ENCODE measurements around the gene FAM168A. TPM values are rescaled to one million over a fixed set of nuclear protein-coding genes. Genes with fewer than 3 reads are reported as not detected.

FAM168A gene
- total and polyA plus RNA-seq, 2 of the 8 experiments (the other 6 are each of a cell fraction or from before 2014, with no cell fraction given): 17.1 to 21.6 TPM

DNA sequence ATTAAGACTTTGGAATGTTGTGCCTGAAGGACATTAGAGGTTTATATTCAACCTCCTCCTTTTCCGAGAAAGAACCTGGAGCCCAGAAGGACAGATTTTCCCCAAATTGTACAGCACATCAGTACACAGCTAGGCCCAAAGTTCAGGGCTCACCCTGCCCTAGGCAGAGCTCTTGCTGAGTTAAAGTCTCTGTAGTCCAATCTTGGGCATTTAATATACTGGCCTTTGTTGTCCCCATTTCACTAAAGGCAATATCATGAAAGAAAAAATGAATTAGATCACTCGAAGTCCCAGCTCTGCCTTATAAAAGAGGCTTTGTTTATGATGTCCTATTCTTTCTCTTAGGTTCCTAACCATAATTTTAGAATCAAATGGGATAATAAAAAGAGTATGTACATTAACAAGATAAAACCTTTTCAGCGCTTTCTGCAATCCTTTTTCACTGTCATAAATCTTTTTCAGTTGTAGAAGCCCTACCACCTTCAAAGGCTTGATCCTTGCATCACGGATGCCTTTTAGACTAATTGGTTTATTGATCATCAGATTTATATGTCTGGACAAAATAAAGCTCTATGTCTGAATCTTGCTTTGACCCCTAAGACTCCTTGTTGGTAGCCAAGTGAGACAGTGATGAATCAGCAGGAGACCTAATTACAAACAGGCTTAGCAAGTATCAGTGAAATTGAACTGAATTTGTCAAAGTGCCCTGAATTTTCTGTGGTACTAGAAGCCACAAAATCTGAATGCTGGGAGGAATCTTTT, 181.9 kb downstream of the FAM168A start:
- H2AK5ac ChIP-seq (ENCODE audit: low read depth, low read length): no peak overlapping the region
- no peaks in the 10 kb centered on the region for H3K4me1 ChIP-seq (replicated peaks in 1 of 4; ENCODE audit: control insufficient read depth in 3 of 4, insufficient read depth in 4 of 4, low read length in 3 of 4)
- no peaks in the 10 kb centered on the region for H3K23me2 ChIP-seq (ENCODE audit: low read depth, low read length)
- no peak overlapping the region for H2BK5ac ChIP-seq (ENCODE audit: low read depth, low read length)
- H2BK15ac ChIP-seq (ENCODE audit: low read length): no peak overlapping the region
- H3K56ac ChIP-seq (replicated peaks; ENCODE audit: insufficient read length, low read depth, low read length): no peak overlapping the region
- DNase-seq (ENCODE audit: low read depth in 1 of 2, low spot score in 2 of 2): no peak
- H3K79me2 ChIP-seq (ENCODE audit: control insufficient read depth in 1 of 2, insufficient read depth in 2 of 2, low read length in 2 of 2): no peaks in the 10 kb centered on the region
- WGBS, 2 experiments (ENCODE audit: extremely low coverage in 1 of 2, insufficient coverage in 1 of 2, insufficient read length in 1 of 2, insufficient replicate concordance in 2 of 2, low coverage in 1 of 2, low lambda C conversion rate in 2 of 2, missing lambda C conversion rate in 1 of 2): 89% methylated on average over 4 of the region's 4 CpGs; no CpG with 5 or more reads in 1 of the 2 experiments
- no peak overlapping the region for H3K9ac ChIP-seq (replicated peaks in 1 of 4; ENCODE audit: extremely low read depth in 1 of 4, low read depth in 3 of 4, low read length in 3 of 4)
- no peak overlapping the region for H3K27ac ChIP-seq (ENCODE audit: low read depth, low read length)
- POLR2A ChIA-PET (ENCODE audit: partially characterized antibody): interaction anchor here (0.9 kb wide), 1 partner anchor 13 kb away, joined by 3 read pairs; no protein-coding TSS in a partner anchor
- no peaks in the 10 kb centered on the region; the same call in 1 of the 2 replicates for H3K79me1 ChIP-seq (ENCODE audit: low read depth, low read length)
- H4K91ac ChIP-seq (replicated peaks; ENCODE audit: insufficient read length, low read length): no peak overlapping the region
- H3K4ac ChIP-seq (replicated peaks; ENCODE audit: insufficient read length, low read depth, low read length): no peak overlapping the region
- H4K5ac ChIP-seq (ENCODE audit: insufficient read length, low read depth, low read length): no peak overlapping the region
- peaks cover 0 to 4% (median 0%) of the 10 kb centered on the region in 4 experiments; a peak in 4 of 8 replicates for H3K36me3 ChIP-seq (ENCODE audit: control insufficient read depth in 2 of 4, insufficient read depth in 4 of 4, low read length in 3 of 4)
- no peak overlapping the region for H4K8ac ChIP-seq (ENCODE audit: extremely low read depth, insufficient read depth, low read length)
- H2BK20ac ChIP-seq (ENCODE audit: low read length): no peak overlapping the region
- no peak overlapping the region for H3K14ac ChIP-seq (ENCODE audit: insufficient read length)
- H2AFZ ChIP-seq (ENCODE audit: low read length): no peak overlapping the region
- no peak overlapping the region for H3K18ac ChIP-seq (ENCODE audit: extremely low read depth, low read length)
- H3K4me2 ChIP-seq (ENCODE audit: insufficient read depth in 1 of 2, low read depth in 2 of 2, low read length in 2 of 2): no peak overlapping the region
- H3K27me3 ChIP-seq (replicated peaks in 1 of 4; ENCODE audit: control insufficient read depth in 3 of 4, extremely low read depth in 1 of 4, insufficient read depth in 3 of 4, low read length in 3 of 4): no peaks in the 10 kb centered on the region
- H3K23ac ChIP-seq (ENCODE audit: insufficient read length): no peak overlapping the region
- no peak overlapping the region for H3K4me3 ChIP-seq (ENCODE audit: extremely low read depth in 1 of 4, insufficient read depth in 2 of 4, low read depth in 3 of 4, low read length in 4 of 4)
- H2BK12ac ChIP-seq (ENCODE audit: low read depth, low read length): no peak overlapping the region
- CTCF ChIA-PET (ENCODE audit: partially characterized antibody): interaction anchor here (0.7 to 5.6 kb wide), 6 partner anchors 10 to 245 kb away, joined by 3 to 27 read pairs (median 6); no protein-coding TSS in a partner anchor
- no peak for FAIRE-seq
- no peak overlapping the region for H2BK120ac ChIP-seq (replicated peaks; ENCODE audit: low read depth, low read length)
- H4K20me1 ChIP-seq (replicated peaks in 1 of 2; ENCODE audit: control insufficient read depth in 1 of 2, insufficient read depth in 2 of 2, low read length in 2 of 2): no peaks in the 10 kb centered on the region
- no peaks in the 10 kb centered on the region for H3K9me3 ChIP-seq (ENCODE audit: insufficient read depth in 2 of 2, low read depth in 1 of 2, low read length in 1 of 2)
- TF ChIP-seq FOSL1 (IDR thresholded peaks at IDR 0.05; ENCODE audit: insufficient read depth, low read depth, low read length): no peak
- TF ChIP-seq EZH2 (IDR thresholded peaks at IDR 0.05; ENCODE audit: low read depth, low read length, severe bottlenecking): no peak
- no peak for TF ChIP-seq SRF (IDR thresholded peaks at IDR 0.05; ENCODE audit: low read depth, low read length)
- TF ChIP-seq CBX5 (IDR thresholded peaks at IDR 0.05; ENCODE audit: low read depth, low read length): no peak
- TF ChIP-seq BRCA1 (IDR thresholded peaks at IDR 0.05; ENCODE audit: low read depth, low read length): no peak
- TF ChIP-seq, protein P1, sequence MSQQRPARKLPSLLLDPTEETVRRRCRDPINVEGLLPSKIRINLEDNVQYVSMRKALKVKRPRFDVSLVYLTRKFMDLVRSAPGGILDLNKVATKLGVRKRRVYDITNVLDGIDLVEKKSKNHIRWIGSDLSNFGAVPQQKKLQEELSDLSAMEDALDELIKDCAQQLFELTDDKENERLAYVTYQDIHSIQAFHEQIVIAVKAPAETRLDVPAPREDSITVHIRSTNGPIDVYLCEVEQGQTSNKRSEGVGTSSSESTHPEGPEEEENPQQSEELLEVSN (IDR thresholded peaks at IDR 0.05): no peak
- no peak for TF ChIP-seq POU5F1 (IDR thresholded peaks at IDR 0.05; ENCODE audit: low read depth, low read length)
- no peak for TF ChIP-seq SIN3A (conservative IDR thresholded peaks at IDR 0.05 in 1 of 2, IDR thresholded peaks at IDR 0.05 in 1 of 2; ENCODE audit: low read depth in 1 of 2, low read length in 2 of 2)
- no peak for TF ChIP-seq ZNF274 (IDR thresholded peaks at IDR 0.05; ENCODE audit: borderline replicate concordance, extremely low read depth, low read length)
- no peak for TF ChIP-seq CEBPB (IDR thresholded peaks at IDR 0.05; ENCODE audit: low read depth, low read length)
- TF ChIP-seq POLR2A (IDR thresholded peaks at IDR 0.05; ENCODE audit: control extremely low read depth in 1 of 2, low read depth in 2 of 2, low read length in 2 of 2): no peak
- no peak for TF ChIP-seq ASH2L (IDR thresholded peaks at IDR 0.05; ENCODE audit: low read length)
- TF ChIP-seq KDM1A (IDR thresholded peaks at IDR 0.05; ENCODE audit: borderline replicate concordance, low read length): no peak

All from H1 (cell line).